Inflammatory macrophage treated with lipopolysaccharide for 4 hours (primary cell): ENCODE measurements around the gene AKAP8.
"Not testable (repeated sequence)": the region's sequence is repeated elsewhere in the genome, so short reads cannot be mapped to it uniquely, and the experiment has no call there.

Experiments
- DNase-seq: peaks from one replicate; pipeline ENCODE4 v3.0.0-alpha.2; 2020

AKAP8 gene

GRCh38 chr19:15372470-15372869, 7.1 kb downstream of the AKAP8 start:
- no peak for DNase-seq

GRCh38 chr19:15371786-15372380, 7.7 kb downstream of the AKAP8 start:
- no peak for DNase-seq

- no peak for DNase-seq
These were observed 8.5 kb downstream of the AKAP8 start for GRCh38 chr19:15371119-15371518.

- no peak for DNase-seq
These were observed 10.0 kb downstream of the AKAP8 start for GRCh38 chr19:15369594-15369891.

- DNase-seq, result no peak
These were observed 10.6 kb downstream of the AKAP8 start for GRCh38 chr19:15368798-15369593.

GRCh38 chr19:15368051-15368632, 11.4 kb downstream of the AKAP8 start:
- DNase-seq, result no peak

- peak; percentile 58 for DNase-seq
These were observed 12.1 kb downstream of the AKAP8 start for GRCh38 chr19:15367439-15367838.

- DNase-seq, result no peak
These were observed 14.3 kb downstream of the AKAP8 start for GRCh38 chr19:15365264-15365663.

- not testable (repeated sequence) for DNase-seq
These were observed 15.8 kb downstream of the AKAP8 start for GRCh38 chr19:15363791-15364190.

- DNase-seq, result not testable (repeated sequence)
These were observed 16.5 kb downstream of the AKAP8 start for GRCh38 chr19:15363048-15363447.

GRCh38 chr19:15360015-15360414, 19.6 kb downstream of the AKAP8 start:
- not testable (repeated sequence) for DNase-seq

GRCh38 chr19:15358918-15359317, 20.7 kb downstream of the AKAP8 start:
- DNase-seq, result no peak

GRCh38 chr19:15357906-15358305, 21.7 kb downstream of the AKAP8 start:
- no peak for DNase-seq

GRCh38 chr19:15354566-15355296, 24.9 kb downstream of the AKAP8 start:
- DNase-seq, result no peak

- no peak for DNase-seq
These were observed 25.7 kb downstream of the AKAP8 start for GRCh38 chr19:15353908-15354307.

- DNase-seq, result not testable (repeated sequence)
These were observed 27.1 kb downstream of the AKAP8 start for GRCh38 chr19:15352535-15352934.

- DNase-seq, result not testable (repeated sequence)
These were observed 38.3 kb downstream of the AKAP8 start for GRCh38 chr19:15341328-15341727.

- DNase-seq, result no peak
These were observed 39.5 kb downstream of the AKAP8 start for GRCh38 chr19:15340086-15340485.

- no peak for DNase-seq
These were observed 42.4 kb downstream of the AKAP8 start for GRCh38 chr19:15337202-15337601.

- DNase-seq, result not testable (repeated sequence)
These were observed 43.6 kb downstream of the AKAP8 start for GRCh38 chr19:15335992-15336391.

- peak; percentile 71 for DNase-seq
These were observed 47.1 kb downstream of the AKAP8 start, which contains the start of gene BRD4 for GRCh38 chr19:15332311-15332996. BRD4 (minus strand) TSS chr19:15332539; CDS start chr19:15273099, 59,440 bp downstream.

- peak; percentile 61 for DNase-seq
These were observed 47.9 kb downstream of the AKAP8 start for GRCh38 chr19:15331419-15332310.
